WTC11 (cell line): ENCODE measurements around the gene MYH9. TPM values are rescaled to one million over a fixed set of nuclear protein-coding genes. Genes with fewer than 3 reads are reported as not detected.
A peak's percentile ranks its signal among the peaks of the same experiment; 100 is the strongest.

Experiments
- ATAC-seq: fragments of 200-7000 bp; cut with Tn5 transposase; 2 replicates; pipeline ENCODE4 v1.10.0; 2021; ENCODE audit warnings: mild to moderate bottlenecking, moderate library complexity
- CTCF ChIA-PET: fragments of 300-600 bp; sonication (Branson Sonifier 250); formaldehyde crosslinking; loops from one replicate; lab custom pipeline; 2021; ENCODE audit warnings: antibody characterized with exemption; lab: Charles Lee
- POLR2A ChIA-PET: fragments of 350-600 bp; sonication (Branson Sonifier 250); formaldehyde crosslinking; loops from one replicate; lab custom pipeline; 2021; ENCODE audit warnings: antibody characterized with exemption; lab: Charles Lee
- DNase-seq: peaks from one replicate; pipeline ENCODE4 v3.0.0; 2021; ENCODE audit warnings: low spot score
- H3K27ac Mint-ChIP-seq: 2 replicates; pipeline ENCODE4 v1.8.0; 2021; ENCODE audit warnings: mixed read lengths
- H3K27me3 Mint-ChIP-seq: 2 replicates; pipeline ENCODE4 v1.8.0; 2021; ENCODE audit warnings: low read depth, mild to moderate bottlenecking, moderate library complexity, mixed read lengths
- H3K36me3 Mint-ChIP-seq: 2 replicates; pipeline ENCODE4 v1.8.0; 2021; ENCODE audit warnings: mixed read lengths
- H3K4me1 Mint-ChIP-seq: 2 replicates; pipeline ENCODE4 v1.8.0; 2022; ENCODE audit warnings: mixed read lengths
- H3K4me3 Mint-ChIP-seq: 2 replicates; pipeline ENCODE4 v1.8.0; 2021; ENCODE audit warnings: mild to moderate bottlenecking, moderate library complexity, mixed read lengths
- H3K9me3 Mint-ChIP-seq: 2 replicates; pipeline ENCODE4 v1.8.0; 2021; ENCODE audit warnings: mixed read lengths
- EMX1 ChIP-seq: fragments of 250-450 bp; sonication (Bioruptor Pico); IDR thresholded peaks from 2 replicates; pipeline ENCODE4 v1.8.0; 2021; ENCODE audit warnings: mild to moderate bottlenecking
- NFATC4 ChIP-seq: fragments of 250-450 bp; sonication (Bioruptor Pico); IDR thresholded peaks from 2 replicates; pipeline ENCODE4 v1.9.0; 2021; ENCODE audit warnings: mild to moderate bottlenecking
- PRRX2 ChIP-seq: fragments of 250-450 bp; sonication (Bioruptor Pico); IDR thresholded peaks from 2 replicates; pipeline ENCODE4 v1.8.0; 2021; ENCODE audit warnings: mild to moderate bottlenecking
- ZNF121 ChIP-seq: sonication (generic); formaldehyde crosslinking; IDR thresholded peaks from 2 replicates; pipeline ENCODE4 v1.8.0; 2023; ENCODE audit warnings: missing genetic modification reagents
- ZNF416 ChIP-seq: fragments of 250-450 bp; sonication (Bioruptor Pico); IDR thresholded peaks from 2 replicates; pipeline ENCODE4 v1.9.0; 2021; ENCODE audit warnings: mild to moderate bottlenecking, inconsistent platforms
- ZNF671 ChIP-seq: fragments of 250-450 bp; sonication (Bioruptor Pico); IDR thresholded peaks from 2 replicates; pipeline ENCODE4 v1.8.0; 2021; ENCODE audit warnings: mild to moderate bottlenecking
- total RNA-seq: library from RNA; stranded (reverse); gene quantifications from 3 replicates; pipeline ENCODE4 v1.2.3, GENCODE V29; 2021
- TF ChIP-seq, protein P1 (sequence below): sonication (generic); formaldehyde crosslinking; IDR thresholded peaks from 2 replicates; pipeline ENCODE4 v1.8.1; 2022; ENCODE audit warnings: missing genetic modification reagents, borderline replicate concordance
- TF ChIP-seq, protein P2 (sequence below): fragments of 250-450 bp; sonication (Bioruptor Pico); IDR thresholded peaks from 2 replicates; pipeline ENCODE4 v1.9.0; 2021; ENCODE audit warnings: mild to moderate bottlenecking, borderline replicate concordance
- TF ChIP-seq, protein P3 (sequence below): sonication (generic); formaldehyde crosslinking; IDR thresholded peaks from 2 replicates; pipeline ENCODE4 v1.8.1; 2023; ENCODE audit warnings: mild to moderate bottlenecking, missing genetic modification reagents

MYH9 gene
- total RNA-seq, 1 experiment from 2014 or later: 277 TPM

DNA sequence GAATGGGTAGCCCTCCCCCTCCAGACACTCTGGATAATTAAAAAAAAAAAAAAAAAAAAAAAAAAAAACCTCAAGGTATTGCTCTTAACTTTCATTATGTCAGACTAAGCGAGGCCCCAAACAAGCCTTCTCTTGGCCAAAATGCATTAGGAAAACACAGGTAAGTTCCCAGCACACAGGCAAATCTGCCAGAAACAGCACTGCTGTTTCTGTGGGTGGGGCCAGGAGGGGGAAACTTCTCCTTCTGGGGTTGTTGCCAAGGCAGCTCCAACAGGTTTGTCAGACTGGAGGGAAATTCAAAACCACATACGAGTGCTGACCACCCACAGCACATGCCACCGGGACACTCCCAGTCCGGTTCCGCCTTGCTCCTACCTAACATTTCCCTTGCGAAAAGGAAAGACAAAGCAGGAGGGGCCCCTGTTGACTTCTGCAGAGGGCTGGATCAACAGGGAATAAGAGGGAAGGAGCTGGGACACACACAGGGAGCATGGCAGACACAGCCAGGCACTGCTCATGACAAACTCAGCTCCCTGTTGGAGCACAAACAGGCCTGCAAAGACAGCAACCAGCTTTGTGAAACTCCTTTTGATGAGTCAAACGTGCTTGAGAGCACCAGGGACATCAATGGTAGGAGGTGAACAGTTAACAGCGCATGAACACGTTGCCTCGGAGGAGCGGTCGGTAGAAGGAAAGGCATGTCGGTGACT, 55.0 kb downstream of the MYH9 start (continued):
- TF ChIP-seq PRRX2 (CRISPR knock-in tag) (no peak), ZNF416 (CRISPR knock-in tag) (no peak), ZNF121 (no peak), NFATC4 (CRISPR knock-in tag) (no peak), EMX1 (CRISPR knock-in tag) (no peak)

DNA sequence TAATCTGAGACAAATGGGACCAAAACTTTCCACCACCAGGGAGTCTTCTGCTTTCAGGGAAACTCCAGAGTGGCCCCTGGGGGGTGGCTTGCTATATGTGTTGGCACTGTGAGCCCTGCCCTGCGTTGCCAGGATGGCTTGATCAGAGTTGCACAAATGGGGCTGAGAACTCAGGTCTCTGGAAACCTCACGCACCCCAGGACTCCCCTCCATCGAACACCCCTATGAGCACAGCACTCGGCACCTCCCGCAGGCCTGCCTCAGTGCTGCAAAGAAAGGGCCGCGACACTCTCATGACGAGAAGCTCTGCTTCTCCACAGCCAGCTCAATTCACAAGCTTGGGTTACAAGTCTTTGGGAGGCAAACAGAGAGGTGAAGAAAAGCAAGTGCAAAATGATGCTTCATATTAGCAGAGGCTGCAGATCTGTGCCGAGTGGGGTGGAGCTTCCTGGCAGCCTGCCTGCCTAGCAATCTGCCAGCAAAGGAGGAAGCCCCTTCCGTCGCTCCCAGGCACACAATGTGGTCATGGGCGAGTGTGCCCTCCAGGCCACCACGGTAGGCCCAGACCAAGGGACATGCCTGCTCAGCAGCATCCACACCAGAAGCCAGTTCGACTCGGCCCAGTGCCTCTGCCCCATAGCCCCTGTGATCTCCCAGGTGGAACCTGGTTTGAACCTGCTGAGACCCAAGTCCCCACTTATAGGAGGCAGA, 55.7 kb downstream of the MYH9 start:
- DNase-seq: no peak
- POLR2A ChIA-PET: interaction anchor here (0.7 to 3.2 kb wide), 17 partner anchors 7 to 196 kb away, joined by 3 to 18 read pairs (median 5); partner anchors contain the start of gene MYH9
- H3K4me1 Mint-ChIP-seq: peaks cover 88% of the 10 kb centered on the region

More for the DNA sequence above, 55.7 kb downstream of the MYH9 start:
- H3K4me3 Mint-ChIP-seq: no peak overlapping the region
- ATAC-seq: no peak
- H3K36me3 Mint-ChIP-seq: peaks cover 46% of the 10 kb centered on the region
- no peaks in the 10 kb centered on the region for H3K27me3 Mint-ChIP-seq
- CTCF ChIA-PET: interaction anchor here (0.5 to 3.4 kb wide), 10 partner anchors 11 to 911 kb away, joined by 3 to 10 read pairs (median 4); no protein-coding TSS in a partner anchor
- peak overlapping the region; percentile 100 for H3K27ac Mint-ChIP-seq
- no peaks in the 10 kb centered on the region for H3K9me3 Mint-ChIP-seq
- TF ChIP-seq, protein P1, sequence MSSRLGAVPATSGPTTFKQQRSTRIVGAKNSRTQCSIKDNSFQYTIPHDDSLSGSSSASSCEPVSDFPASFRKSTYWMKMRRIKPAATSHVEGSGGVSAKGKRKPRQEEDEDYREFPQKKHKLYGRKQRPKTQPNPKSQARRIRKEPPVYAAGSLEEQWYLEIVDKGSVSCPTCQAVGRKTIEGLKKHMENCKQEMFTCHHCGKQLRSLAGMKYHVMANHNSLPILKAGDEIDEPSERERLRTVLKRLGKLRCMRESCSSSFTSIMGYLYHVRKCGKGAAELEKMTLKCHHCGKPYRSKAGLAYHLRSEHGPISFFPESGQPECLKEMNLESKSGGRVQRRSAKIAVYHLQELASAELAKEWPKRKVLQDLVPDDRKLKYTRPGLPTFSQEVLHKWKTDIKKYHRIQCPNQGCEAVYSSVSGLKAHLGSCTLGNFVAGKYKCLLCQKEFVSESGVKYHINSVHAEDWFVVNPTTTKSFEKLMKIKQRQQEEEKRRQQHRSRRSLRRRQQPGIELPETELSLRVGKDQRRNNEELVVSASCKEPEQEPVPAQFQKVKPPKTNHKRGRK (CRISPR knock-in tag): no peak
- TF ChIP-seq EMX1 (CRISPR knock-in tag) (0 out of 2 replicates have a peak, but pooled peaks have one; percentile 23), ZNF671 (0 out of 2 replicates have a peak, but pooled peaks have one; percentile 10), ZNF416 (CRISPR knock-in tag) (0 out of 2 replicates have a peak, but pooled peaks have one; percentile 68), NFATC4 (CRISPR knock-in tag) (peak; percentile 41; the same call in 1 of the 2 replicates), PRRX2 (CRISPR knock-in tag) (0 out of 2 replicates have a peak, but pooled peaks have one; percentile 73)
- TF ChIP-seq, protein P2, sequence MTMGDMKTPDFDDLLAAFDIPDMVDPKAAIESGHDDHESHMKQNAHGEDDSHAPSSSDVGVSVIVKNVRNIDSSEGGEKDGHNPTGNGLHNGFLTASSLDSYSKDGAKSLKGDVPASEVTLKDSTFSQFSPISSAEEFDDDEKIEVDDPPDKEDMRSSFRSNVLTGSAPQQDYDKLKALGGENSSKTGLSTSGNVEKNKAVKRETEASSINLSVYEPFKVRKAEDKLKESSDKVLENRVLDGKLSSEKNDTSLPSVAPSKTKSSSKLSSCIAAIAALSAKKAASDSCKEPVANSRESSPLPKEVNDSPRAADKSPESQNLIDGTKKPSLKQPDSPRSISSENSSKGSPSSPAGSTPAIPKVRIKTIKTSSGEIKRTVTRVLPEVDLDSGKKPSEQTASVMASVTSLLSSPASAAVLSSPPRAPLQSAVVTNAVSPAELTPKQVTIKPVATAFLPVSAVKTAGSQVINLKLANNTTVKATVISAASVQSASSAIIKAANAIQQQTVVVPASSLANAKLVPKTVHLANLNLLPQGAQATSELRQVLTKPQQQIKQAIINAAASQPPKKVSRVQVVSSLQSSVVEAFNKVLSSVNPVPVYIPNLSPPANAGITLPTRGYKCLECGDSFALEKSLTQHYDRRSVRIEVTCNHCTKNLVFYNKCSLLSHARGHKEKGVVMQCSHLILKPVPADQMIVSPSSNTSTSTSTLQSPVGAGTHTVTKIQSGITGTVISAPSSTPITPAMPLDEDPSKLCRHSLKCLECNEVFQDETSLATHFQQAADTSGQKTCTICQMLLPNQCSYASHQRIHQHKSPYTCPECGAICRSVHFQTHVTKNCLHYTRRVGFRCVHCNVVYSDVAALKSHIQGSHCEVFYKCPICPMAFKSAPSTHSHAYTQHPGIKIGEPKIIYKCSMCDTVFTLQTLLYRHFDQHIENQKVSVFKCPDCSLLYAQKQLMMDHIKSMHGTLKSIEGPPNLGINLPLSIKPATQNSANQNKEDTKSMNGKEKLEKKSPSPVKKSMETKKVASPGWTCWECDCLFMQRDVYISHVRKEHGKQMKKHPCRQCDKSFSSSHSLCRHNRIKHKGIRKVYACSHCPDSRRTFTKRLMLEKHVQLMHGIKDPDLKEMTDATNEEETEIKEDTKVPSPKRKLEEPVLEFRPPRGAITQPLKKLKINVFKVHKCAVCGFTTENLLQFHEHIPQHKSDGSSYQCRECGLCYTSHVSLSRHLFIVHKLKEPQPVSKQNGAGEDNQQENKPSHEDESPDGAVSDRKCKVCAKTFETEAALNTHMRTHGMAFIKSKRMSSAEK (CRISPR knock-in tag): 0 out of 2 replicates have a peak, but pooled peaks have one; percentile 5
- TF ChIP-seq, protein P3, sequence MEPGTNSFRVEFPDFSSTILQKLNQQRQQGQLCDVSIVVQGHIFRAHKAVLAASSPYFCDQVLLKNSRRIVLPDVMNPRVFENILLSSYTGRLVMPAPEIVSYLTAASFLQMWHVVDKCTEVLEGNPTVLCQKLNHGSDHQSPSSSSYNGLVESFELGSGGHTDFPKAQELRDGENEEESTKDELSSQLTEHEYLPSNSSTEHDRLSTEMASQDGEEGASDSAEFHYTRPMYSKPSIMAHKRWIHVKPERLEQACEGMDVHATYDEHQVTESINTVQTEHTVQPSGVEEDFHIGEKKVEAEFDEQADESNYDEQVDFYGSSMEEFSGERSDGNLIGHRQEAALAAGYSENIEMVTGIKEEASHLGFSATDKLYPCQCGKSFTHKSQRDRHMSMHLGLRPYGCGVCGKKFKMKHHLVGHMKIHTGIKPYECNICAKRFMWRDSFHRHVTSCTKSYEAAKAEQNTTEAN (CRISPR knock-in tag): no peak
